Measurements from ENCODE around the gene HS3ST3B1. TPM values are rescaled to one million over a fixed set of nuclear protein-coding genes. Genes with fewer than 3 reads are reported as not detected.
A peak's percentile ranks its signal among the peaks of the same experiment; 100 is the strongest.

Gene HS3ST3B1
- total RNA-seq, 4 donors from 2014 or later, result 0.10 to 4.0 (median 0.82) TPM

GRCh38 chr17:14294876-14295275, 6.0 kb upstream of the HS3ST3B1 start:
- in situ Hi-C loops (cut with MboI; ENCODE audit: low sequenced_read_pairs in 4 of 4), result no loop called here
- Histone ChIP-seq H3K36me3 (no peaks in the 10 kb centered on the region), H3K4me3 (no peak overlapping the region), H3K27ac (no peak overlapping the region), H3K27me3 (peaks cover 56 to 79% (median 78%) of the 10 kb centered on the region in 3 donors), H3K9me3 (no peaks in the 10 kb centered on the region), H3K4me1 (peaks cover 16 to 17% of the 10 kb centered on the region in 2 donors)
- no peak for ATAC-seq
- no peak for DNase-seq
- intact Hi-C loops (cut with DNase I; ENCODE audit: low total_unique reads), result no loop called here
- no peak for TF ChIP-seq CTCF (IDR thresholded peaks at IDR 0.05 in 4 of 5, conservative IDR thresholded peaks at IDR 0.05 in 1 of 5)
- TF ChIP-seq POLR2A (IDR thresholded peaks at IDR 0.05), result no peak

GRCh38 chr17:14295676-14296075, 5.2 kb upstream of the HS3ST3B1 start:
- ATAC-seq (no peak), DNase-seq (no peak)
- in situ Hi-C loops (cut with MboI; ENCODE audit: low sequenced_read_pairs in 4 of 4) (no loop called here), intact Hi-C loops (cut with DNase I; ENCODE audit: low total_unique reads) (no loop called here)
- no peak for TF ChIP-seq CTCF (IDR thresholded peaks at IDR 0.05 in 4 of 5, conservative IDR thresholded peaks at IDR 0.05 in 1 of 5)
- no peak for TF ChIP-seq POLR2A (IDR thresholded peaks at IDR 0.05)
- H3K27me3 ChIP-seq, result peaks cover 58 to 86% (median 78%) of the 10 kb centered on the region in 3 donors
- no peak overlapping the region for H3K4me3 ChIP-seq
- H3K27ac ChIP-seq, result no peak overlapping the region
- H3K4me1 ChIP-seq, result peaks cover 24% of the 10 kb centered on the region in 2 donors
- H3K36me3 ChIP-seq, result no peaks in the 10 kb centered on the region
- H3K9me3 ChIP-seq, result no peaks in the 10 kb centered on the region

GRCh38 chr17:14296166-14296910, 4.5 kb upstream of the HS3ST3B1 start:
- no peak for DNase-seq
- Histone ChIP-seq H3K36me3 (no peaks in the 10 kb centered on the region), H3K4me3 (no peak overlapping the region), H3K27ac (no peak overlapping the region), H3K9me3 (no peaks in the 10 kb centered on the region), H3K27me3 (peaks cover 58 to 92% (median 75%) of the 10 kb centered on the region in 3 donors), H3K4me1 (peaks cover 29 to 30% of the 10 kb centered on the region in 2 donors)
- intact Hi-C loops (cut with DNase I; ENCODE audit: low total_unique reads) (no loop called here), in situ Hi-C loops (cut with MboI; ENCODE audit: low sequenced_read_pairs in 4 of 4) (no loop called here)
- TF ChIP-seq CTCF (IDR thresholded peaks at IDR 0.05 in 4 of 5, conservative IDR thresholded peaks at IDR 0.05 in 1 of 5), result no peak
- TF ChIP-seq POLR2A (IDR thresholded peaks at IDR 0.05), result no peak
- ATAC-seq, result no peak

- H3K9me3 ChIP-seq, result no peaks in the 10 kb centered on the region
- ATAC-seq, result no peak
- no peaks in the 10 kb centered on the region for H3K36me3 ChIP-seq
- peak overlapping the region; percentile 46 to 52 (median 48) for H3K4me3 ChIP-seq
- peaks cover 58 to 96% (median 79%) of the 10 kb centered on the region in 3 donors for H3K27me3 ChIP-seq
- intact Hi-C loops (cut with DNase I; ENCODE audit: low total_unique reads) (no loop called here), in situ Hi-C loops (cut with MboI; ENCODE audit: low sequenced_read_pairs in 4 of 4) (no loop called here)
- no peak overlapping the region for H3K27ac ChIP-seq
- H3K4me1 ChIP-seq, result peaks cover 30 to 37% of the 10 kb centered on the region in 2 donors
- no peak for DNase-seq
- TF ChIP-seq POLR2A (IDR thresholded peaks at IDR 0.05), result no peak
- TF ChIP-seq CTCF (IDR thresholded peaks at IDR 0.05 in 4 of 5, conservative IDR thresholded peaks at IDR 0.05 in 1 of 5), result peak in 2 of 5 experiments; percentile 16 to 17
Observed at GRCh38 chr17:14297161-14297851, 3.6 kb upstream of the HS3ST3B1 start.
